SU-DHL-6 (cell line): ENCODE data around the gene AKT1S1.

Experiments used
- H2AFZ ChIP-seq: fragments of 200-600 bp; sonication (generic); 2 replicates; pipeline ENCODE4 v1.6.1; 2014; ENCODE audit warnings: low read depth, mild to moderate bottlenecking, moderate library complexity, mixed read lengths, antibody characterized with exemption, low read length; ENCODE audit not compliant: severe bottlenecking
- H3F3A ChIP-seq: fragments of 200-600 bp; shearing (Covaris generic); 2 replicates; pipeline ENCODE4 v1.6.0; 2016; ENCODE audit warnings: antibody characterized with exemption, mild to moderate bottlenecking; ENCODE audit not compliant: insufficient read depth
- H3K27ac ChIP-seq: fragments of 200-600 bp; sonication (generic); 2 replicates; pipeline ENCODE4 v1.5.1; 2016; ENCODE audit warnings: low read depth, mild to moderate bottlenecking, low read length, moderate library complexity, mixed read lengths
- H3K27me3 ChIP-seq: fragments of 200-600 bp; sonication (generic), shearing (Covaris generic); 2 replicates; pipeline ENCODE4 v1.6.0; 2014; ENCODE audit warnings: mild to moderate bottlenecking, low read length
- H3K36me3 ChIP-seq: fragments of 200-600 bp; sonication (generic); 2 replicates; pipeline ENCODE4 v1.6.1; 2014; ENCODE audit warnings: mild to moderate bottlenecking, low read length, mixed read lengths
- H3K4me2 ChIP-seq: fragments of 300-600, 200-600 bp; shearing (Covaris generic), sonication (generic); 2 replicates; pipeline ENCODE4 v1.6.0; 2014; ENCODE audit warnings: low read length, low read depth, mild to moderate bottlenecking; ENCODE audit not compliant: poor library complexity, severe bottlenecking
- H3K4me3 ChIP-seq: fragments of 200-600 bp; sonication (generic); 2 replicates; pipeline ENCODE4 v1.5.1; 2014; ENCODE audit warnings: antibody characterized with exemption, low read length, mild to moderate bottlenecking, mixed read lengths; ENCODE audit not compliant: insufficient read depth, poor library complexity, severe bottlenecking
- H3K79me2 ChIP-seq: fragments of 200-600 bp; sonication (generic); 2 replicates; pipeline ENCODE4 v1.6.1; 2014; ENCODE audit warnings: mild to moderate bottlenecking, low read length, moderate library complexity; ENCODE audit not compliant: insufficient read depth
- H3K9ac ChIP-seq: fragments of 200-600 bp; sonication (generic); 2 replicates; pipeline ENCODE4 v1.7.0; 2014; ENCODE audit warnings: mild to moderate bottlenecking, low read length
- H3K9me2 ChIP-seq: fragments of 200-600 bp; sonication (generic); replicated peaks from 2 replicates; pipeline ENCODE4 v1.6.1; 2014; ENCODE audit warnings: low read length; ENCODE audit not compliant: insufficient read depth
- H3K9me3 ChIP-seq: fragments of 200-600 bp; sonication (generic); 2 replicates; pipeline ENCODE4 v1.6.1; 2014; ENCODE audit warnings: low read length, mixed read lengths; ENCODE audit not compliant: insufficient read depth
- H4K20me1 ChIP-seq: fragments of 200-600 bp; sonication (generic); 2 replicates; pipeline ENCODE4 v1.6.1; 2014; ENCODE audit warnings: low read depth, mild to moderate bottlenecking, antibody characterized with exemption, low read length, moderate library complexity, mixed read lengths
- EZH2phosphoT487 ChIP-seq: fragments of 200-600 bp; sonication (generic), shearing (Covaris generic); conservative IDR thresholded peaks from 2 replicates; pipeline ENCODE4 v1.6.1; 2018; ENCODE audit warnings: mild to moderate bottlenecking, antibody characterized with exemption, low read length, moderate library complexity, mixed read lengths
- TF ChIP-seq, protein P1 (sequence below): fragments of 200-600 bp; sonication (generic); IDR thresholded peaks from one replicate; pipeline ENCODE4 v1.5.1; 2017; ENCODE audit warnings: antibody characterized with exemption, mild to moderate bottlenecking, low read length, moderate library complexity; ENCODE audit not compliant: insufficient read depth, poor library complexity, severe bottlenecking

AKT1S1 gene

DNA sequence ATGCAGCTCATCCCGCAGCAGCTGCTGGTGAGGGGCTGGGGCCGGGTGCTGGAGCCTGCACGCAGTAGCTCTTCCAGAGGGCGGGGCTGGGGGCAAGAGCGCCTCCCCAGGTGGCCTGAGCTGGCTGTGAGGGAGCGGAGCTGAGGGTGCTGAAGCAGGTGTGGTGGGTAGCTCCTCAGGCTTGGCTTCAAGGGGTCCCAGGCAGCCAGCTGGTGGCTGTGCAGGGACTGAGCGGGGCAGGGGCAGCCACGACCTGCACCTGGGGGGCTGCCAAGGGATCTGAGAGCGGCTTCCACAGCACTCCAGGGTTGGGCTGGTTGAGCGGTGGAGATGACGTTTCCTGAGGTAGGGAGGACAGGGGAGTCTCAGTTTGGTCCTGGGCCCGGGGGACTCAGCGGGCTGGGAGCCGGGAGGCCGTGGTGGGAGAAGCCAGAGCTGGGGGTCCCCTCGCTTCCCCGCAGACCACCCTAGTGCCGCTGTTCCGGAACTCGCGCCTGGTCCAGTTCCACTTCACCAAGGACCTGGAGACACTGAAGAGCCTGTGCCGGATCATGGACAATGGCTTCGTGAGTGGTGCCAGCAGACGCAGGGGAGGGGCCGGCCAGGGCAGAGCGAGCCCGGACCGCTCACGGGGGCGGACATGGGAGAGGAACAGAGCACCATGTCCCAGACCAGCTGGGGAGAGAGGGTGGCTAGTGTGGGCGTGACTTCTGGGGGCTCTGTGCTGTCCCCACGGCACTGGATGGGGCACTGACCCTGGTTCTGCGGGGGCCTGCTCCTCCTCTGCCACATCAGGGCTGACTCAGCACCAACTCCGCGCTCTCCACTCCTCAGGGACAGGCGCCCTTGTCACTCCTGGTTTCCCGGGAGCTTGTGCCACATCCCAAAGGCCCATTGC, 18.8 kb downstream of the AKT1S1 start:
- H2AFZ ChIP-seq: no peak overlapping the region
- no peaks in the 10 kb centered on the region for H3K36me3 ChIP-seq
- 0 out of 2 replicates have a peak, but pooled peaks cover 3% of the 10 kb centered on the region for H4K20me1 ChIP-seq
- no peak overlapping the region for H3K9ac ChIP-seq
- H3K79me2 ChIP-seq: peaks cover 7% of the 10 kb centered on the region; the same call in 1 of the 2 replicates
- H3K9me3 ChIP-seq: no peaks in the 10 kb centered on the region
- H3K4me2 ChIP-seq: no peak overlapping the region
- H3F3A ChIP-seq: no peaks in the 10 kb centered on the region
- H3K27me3 ChIP-seq: no peaks in the 10 kb centered on the region
- TF ChIP-seq EZH2phosphoT487: no peak
- no peak overlapping the region for H3K4me3 ChIP-seq
- H3K9me2 ChIP-seq: no peaks in the 10 kb centered on the region
- no peak overlapping the region for H3K27ac ChIP-seq

- peaks cover 4% of the 10 kb centered on the region; the same call in 1 of the 2 replicates for H3F3A ChIP-seq
- TF ChIP-seq, protein P1, sequence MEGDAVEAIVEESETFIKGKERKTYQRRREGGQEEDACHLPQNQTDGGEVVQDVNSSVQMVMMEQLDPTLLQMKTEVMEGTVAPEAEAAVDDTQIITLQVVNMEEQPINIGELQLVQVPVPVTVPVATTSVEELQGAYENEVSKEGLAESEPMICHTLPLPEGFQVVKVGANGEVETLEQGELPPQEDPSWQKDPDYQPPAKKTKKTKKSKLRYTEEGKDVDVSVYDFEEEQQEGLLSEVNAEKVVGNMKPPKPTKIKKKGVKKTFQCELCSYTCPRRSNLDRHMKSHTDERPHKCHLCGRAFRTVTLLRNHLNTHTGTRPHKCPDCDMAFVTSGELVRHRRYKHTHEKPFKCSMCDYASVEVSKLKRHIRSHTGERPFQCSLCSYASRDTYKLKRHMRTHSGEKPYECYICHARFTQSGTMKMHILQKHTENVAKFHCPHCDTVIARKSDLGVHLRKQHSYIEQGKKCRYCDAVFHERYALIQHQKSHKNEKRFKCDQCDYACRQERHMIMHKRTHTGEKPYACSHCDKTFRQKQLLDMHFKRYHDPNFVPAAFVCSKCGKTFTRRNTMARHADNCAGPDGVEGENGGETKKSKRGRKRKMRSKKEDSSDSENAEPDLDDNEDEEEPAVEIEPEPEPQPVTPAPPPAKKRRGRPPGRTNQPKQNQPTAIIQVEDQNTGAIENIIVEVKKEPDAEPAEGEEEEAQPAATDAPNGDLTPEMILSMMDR: no peak
- no peak for TF ChIP-seq EZH2phosphoT487
- peaks cover 7% of the 10 kb centered on the region; the same call in 1 of the 2 replicates for H3K79me2 ChIP-seq
- no peak overlapping the region for H3K4me3 ChIP-seq
- no peak overlapping the region for H3K27ac ChIP-seq
- no peaks in the 10 kb centered on the region for H3K36me3 ChIP-seq
- H3K9me3 ChIP-seq: no peaks in the 10 kb centered on the region
- H4K20me1 ChIP-seq: 0 out of 2 replicates have a peak, but pooled peaks cover 3% of the 10 kb centered on the region
- H3K9me2 ChIP-seq: no peaks in the 10 kb centered on the region
- no peak overlapping the region for H3K9ac ChIP-seq
- no peak overlapping the region for H3K4me2 ChIP-seq
- H2AFZ ChIP-seq: no peak overlapping the region
- H3K27me3 ChIP-seq: no peaks in the 10 kb centered on the region
These were observed 19.4 kb downstream of the AKT1S1 start for GRCh38 chr19:49857838-49858087.

- no peak for TF ChIP-seq EZH2phosphoT487
- TF ChIP-seq, protein P1: no peak
- H4K20me1 ChIP-seq: 0 out of 2 replicates have a peak, but pooled peaks cover 3% of the 10 kb centered on the region
- peaks cover 9% of the 10 kb centered on the region for H3F3A ChIP-seq
- H3K9me3 ChIP-seq: no peaks in the 10 kb centered on the region
- no peak overlapping the region for H3K9ac ChIP-seq
- H3K4me2 ChIP-seq: no peak overlapping the region
- no peaks in the 10 kb centered on the region for H3K27me3 ChIP-seq
- peaks cover 7% of the 10 kb centered on the region; the same call in 1 of the 2 replicates for H3K79me2 ChIP-seq
- H3K9me2 ChIP-seq: no peaks in the 10 kb centered on the region
- no peak overlapping the region for H3K4me3 ChIP-seq
- H3K36me3 ChIP-seq: no peaks in the 10 kb centered on the region
- no peak overlapping the region for H3K27ac ChIP-seq
- H2AFZ ChIP-seq: no peak overlapping the region
These were observed 19.9 kb downstream of the AKT1S1 start for GRCh38 chr19:49857061-49857837.
